Retinal pigment epithelial cell (primary cell): ENCODE measurements around the gene VAT1L.
A peak's percentile ranks its signal among the peaks of the same experiment; 100 is the strongest.

Experiments
- DNase-seq: peaks from one replicate; pipeline ENCODE4 v3.0.0-alpha.2; 2010; ENCODE audit warnings: low read depth
- H3K4me3 ChIP-seq: 2 replicates; pipeline ENCODE4 v1.5.1; 2011; ENCODE audit warnings: mild to moderate bottlenecking, low read length, control low read depth, moderate library complexity
- TF ChIP-seq, protein P1 (sequence below): conservative IDR thresholded peaks from 2 replicates; pipeline ENCODE4 v1.5.1; 2011; ENCODE audit warnings: low read depth, low read length, control low read depth, inconsistent platforms

Gene VAT1L

DNA sequence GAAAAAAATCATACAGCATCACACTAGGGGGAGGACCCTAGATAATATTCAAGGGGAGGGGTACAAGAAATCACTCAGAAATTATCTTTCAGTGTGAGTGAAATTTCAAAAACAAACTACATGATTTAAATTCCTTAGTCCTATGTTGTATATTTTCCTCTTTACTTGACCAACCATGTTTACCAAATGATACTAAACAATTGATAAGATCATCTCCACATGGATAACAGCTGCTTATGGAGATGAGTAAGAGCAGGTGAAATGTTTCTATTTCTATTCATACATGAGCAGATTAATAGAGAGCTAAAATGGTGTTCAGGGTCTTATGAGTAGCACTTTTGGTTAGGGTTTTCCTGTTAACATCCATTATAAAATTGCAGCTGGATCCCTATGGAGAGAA is 7.3 kb upstream of the VAT1L start:
- no peak for DNase-seq
- TF ChIP-seq, protein P1, sequence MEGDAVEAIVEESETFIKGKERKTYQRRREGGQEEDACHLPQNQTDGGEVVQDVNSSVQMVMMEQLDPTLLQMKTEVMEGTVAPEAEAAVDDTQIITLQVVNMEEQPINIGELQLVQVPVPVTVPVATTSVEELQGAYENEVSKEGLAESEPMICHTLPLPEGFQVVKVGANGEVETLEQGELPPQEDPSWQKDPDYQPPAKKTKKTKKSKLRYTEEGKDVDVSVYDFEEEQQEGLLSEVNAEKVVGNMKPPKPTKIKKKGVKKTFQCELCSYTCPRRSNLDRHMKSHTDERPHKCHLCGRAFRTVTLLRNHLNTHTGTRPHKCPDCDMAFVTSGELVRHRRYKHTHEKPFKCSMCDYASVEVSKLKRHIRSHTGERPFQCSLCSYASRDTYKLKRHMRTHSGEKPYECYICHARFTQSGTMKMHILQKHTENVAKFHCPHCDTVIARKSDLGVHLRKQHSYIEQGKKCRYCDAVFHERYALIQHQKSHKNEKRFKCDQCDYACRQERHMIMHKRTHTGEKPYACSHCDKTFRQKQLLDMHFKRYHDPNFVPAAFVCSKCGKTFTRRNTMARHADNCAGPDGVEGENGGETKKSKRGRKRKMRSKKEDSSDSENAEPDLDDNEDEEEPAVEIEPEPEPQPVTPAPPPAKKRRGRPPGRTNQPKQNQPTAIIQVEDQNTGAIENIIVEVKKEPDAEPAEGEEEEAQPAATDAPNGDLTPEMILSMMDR, result no peak
- no peak overlapping the region for H3K4me3 ChIP-seq

DNA sequence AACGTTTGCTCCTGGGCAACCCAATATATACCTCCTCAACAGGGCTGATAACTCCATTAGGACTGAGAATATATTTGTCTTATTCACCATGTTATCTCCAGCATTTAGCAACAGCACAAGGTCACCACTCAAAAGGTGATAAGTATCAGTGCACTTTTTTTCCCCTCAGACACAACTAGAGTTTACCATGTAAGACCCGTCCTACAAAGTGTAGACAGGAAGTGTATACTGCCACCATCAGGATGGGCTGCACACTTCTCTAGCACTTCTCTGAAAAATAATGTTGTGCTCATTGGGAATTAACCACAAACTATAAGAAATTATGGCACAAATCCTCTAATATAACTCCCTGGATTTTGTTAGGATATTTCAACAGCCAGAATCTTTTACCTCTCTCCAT is 5.7 kb upstream of the VAT1L start:
- DNase-seq, result no peak
- H3K4me3 ChIP-seq, result no peak overlapping the region
- TF ChIP-seq, protein P1, result peak; percentile 69

DNA sequence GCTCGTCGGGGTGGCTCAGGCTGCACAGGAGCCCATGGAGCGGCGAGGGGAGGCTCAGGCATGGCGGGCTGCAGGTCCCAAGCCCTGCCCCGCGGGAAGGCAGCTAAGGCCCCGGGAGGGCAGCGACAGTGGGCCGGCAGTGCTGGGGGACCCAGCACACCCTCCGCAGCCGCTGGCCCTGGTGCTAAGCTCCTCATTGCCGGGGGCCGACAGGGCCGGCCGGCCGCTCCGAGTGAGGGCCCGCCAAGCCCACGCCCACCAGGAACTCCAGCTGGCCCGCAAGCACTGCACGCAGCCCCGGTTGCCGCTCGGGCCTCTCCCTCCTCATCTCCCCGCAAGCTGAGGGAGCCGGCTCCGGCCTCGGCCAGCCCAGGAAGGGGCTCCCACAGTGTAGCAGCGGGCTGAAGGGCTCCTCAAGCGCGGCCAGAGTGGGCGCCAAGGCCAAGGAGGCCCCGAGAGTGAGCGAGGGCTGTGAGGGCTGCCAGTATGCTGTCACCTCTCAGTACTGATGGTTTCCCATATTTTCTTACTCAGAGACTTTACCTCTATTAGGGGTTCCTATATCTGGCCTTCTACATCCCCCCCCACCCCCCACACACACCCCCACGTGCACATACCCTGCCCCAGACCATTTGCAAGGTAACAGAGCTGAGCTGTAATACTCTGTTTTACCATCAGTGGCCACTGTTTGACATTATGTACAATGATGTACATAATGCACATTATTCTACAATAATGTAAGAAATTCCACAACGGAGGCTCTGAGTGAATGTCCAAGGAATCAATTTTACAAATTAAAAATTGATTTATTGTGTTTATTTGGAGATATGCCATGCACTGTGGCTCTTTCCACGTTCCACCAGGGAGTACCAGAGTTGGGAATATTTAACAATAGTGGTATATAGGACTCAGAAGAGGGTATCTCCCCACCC is 3.7 kb upstream of the VAT1L start:
- no peak overlapping the region for H3K4me3 ChIP-seq
- TF ChIP-seq, protein P1, result peak; percentile 44
- DNase-seq, result no peak

DNA sequence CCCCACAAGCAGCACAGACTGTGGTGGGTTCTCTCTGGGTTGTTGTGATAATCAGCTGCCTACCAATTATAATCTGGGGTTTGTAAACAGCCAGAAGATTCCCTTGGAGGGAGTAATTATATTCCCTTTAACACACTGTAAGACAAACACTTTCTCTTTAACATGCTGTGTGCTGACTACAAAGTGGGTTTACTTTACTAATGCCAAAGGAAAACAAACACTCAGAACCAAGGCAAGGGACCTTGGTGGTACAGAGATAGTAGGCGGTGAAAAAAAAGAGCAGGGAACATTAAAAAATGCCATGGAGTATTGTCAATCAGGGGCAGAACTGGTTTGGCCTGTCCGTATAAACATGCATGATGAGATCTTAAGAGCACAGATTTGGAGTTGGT is 3.0 kb upstream of the VAT1L start:
- TF ChIP-seq, protein P1, result no peak
- H3K4me3 ChIP-seq, result no peak overlapping the region
- DNase-seq, result no peak

DNA sequence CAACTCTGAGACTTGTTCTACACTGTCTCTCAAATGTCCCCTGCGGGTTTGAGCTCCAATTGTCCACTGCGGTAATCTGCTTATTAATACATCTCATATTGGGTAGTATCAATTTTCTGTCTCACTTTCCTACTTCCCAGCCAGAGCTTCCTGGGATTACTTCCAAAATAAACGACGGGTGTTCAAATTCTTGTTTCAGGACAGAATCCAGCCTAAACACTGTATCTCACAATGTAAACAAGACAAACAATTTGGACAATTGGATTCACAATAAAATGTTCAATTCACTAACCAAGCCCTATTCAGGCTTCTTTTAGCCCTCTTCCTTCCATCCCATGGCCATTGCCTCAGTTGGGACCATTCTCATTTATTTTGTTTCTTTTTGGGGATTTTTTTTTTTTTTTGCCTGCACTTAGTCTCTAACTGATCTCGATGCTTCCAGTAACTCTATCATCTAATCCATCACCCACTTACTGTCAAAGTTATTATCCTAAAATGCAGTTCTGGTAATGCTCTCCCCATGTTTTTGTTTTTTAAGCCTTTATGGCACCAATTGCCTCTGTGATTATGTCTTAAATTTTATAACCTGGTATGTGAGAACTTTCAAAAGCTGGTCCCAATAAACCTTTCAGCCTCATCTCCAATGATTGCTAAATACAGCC is 2.0 kb upstream of the VAT1L start:
- H3K4me3 ChIP-seq, result no peak overlapping the region
- no peak for DNase-seq
- TF ChIP-seq, protein P1, result no peak

DNA sequence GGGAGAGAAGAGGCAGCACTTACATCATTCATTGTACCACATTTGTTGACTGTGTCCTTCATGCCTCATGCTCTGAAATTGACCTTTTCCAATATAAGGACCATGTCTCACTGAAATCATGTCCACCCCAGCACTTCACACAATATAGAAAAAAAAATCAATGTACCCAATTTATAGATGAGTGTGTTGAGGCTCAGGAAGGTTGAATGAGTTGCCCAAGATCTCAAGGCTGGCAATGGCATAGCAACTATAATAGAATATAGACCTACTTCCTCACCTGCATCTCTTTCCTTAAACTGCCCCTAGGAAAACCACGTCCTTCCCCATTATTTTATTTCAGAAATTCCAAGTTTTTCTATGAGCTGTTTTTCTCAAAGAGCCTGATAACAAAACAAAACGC is 912 bp upstream of the VAT1L start:
- DNase-seq, result no peak
- TF ChIP-seq, protein P1, result no peak
- no peak overlapping the region for H3K4me3 ChIP-seq
